Ecto neural progenitor cell (in vitro differentiated cells): ENCODE results near the gene TIAM1.

ENCODE experiments used
- DNase-seq: peaks from one replicate; pipeline ENCODE4 v3.0.0-alpha.2; 2018; ENCODE audit warnings: low spot score

Gene TIAM1

DNA sequence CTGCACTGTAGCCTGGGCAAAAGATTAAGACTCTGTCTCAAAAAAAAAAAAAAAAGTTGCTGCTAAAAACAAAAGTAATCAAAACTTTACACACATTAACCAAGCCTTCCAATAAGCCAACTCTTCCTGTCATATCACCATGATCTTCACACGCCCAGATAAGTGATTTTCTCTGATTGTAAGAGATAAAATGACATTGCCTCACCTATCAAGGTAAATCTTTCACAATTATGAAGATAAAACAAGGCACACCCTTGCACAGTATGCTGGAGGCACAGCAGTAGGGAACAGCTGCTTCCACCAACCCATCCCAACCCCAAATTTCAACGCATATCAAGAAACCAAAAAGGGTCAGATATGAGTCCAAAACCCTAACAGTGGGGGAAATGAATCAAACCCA lies 8.8 kb upstream of the TIAM1 start:
- DNase-seq = no peak

DNA sequence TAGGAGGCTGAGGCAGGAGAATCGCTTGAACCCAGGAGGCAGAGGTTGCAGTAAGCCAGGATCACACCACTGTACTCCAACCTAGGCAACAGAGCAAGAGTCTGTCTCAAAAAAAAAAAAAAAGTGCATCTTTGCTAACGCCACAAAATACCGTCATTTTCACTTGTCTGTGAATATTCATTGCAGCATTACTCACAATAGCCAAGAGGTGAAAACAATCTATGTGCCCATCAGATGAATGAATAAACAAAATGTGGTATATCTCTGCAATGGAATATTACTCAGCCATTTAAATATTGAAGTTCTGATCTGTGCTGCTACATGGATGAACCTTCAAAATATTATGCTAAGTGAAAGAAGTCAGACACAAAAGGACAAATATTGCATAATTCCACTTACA lies 7.9 kb upstream of the TIAM1 start:
- DNase-seq = no peak

- no peak for DNase-seq
Measured at GRCh38 chr21:31351438-31351837, 7.4 kb upstream of the TIAM1 start.

DNA sequence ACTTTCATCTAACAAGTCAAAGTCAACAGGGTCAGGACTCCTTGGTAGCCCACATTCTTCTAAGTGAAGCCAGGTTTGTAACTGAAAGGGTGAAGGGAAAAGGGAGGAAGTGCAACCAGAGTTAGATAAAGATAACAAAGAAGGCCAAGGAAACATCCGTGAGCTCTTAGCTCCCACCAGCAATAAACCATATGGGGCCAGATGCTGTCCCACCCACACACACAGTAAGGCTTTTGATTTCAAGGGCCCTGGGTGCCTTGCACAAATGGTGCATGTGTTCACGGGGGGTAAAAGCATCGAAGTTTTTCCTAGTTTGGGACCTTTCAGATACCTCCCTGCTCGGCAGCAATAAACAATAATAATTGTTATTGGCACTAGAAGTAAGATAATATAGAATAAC lies 5.1 kb upstream of the TIAM1 start:
- no peak for DNase-seq

DNA sequence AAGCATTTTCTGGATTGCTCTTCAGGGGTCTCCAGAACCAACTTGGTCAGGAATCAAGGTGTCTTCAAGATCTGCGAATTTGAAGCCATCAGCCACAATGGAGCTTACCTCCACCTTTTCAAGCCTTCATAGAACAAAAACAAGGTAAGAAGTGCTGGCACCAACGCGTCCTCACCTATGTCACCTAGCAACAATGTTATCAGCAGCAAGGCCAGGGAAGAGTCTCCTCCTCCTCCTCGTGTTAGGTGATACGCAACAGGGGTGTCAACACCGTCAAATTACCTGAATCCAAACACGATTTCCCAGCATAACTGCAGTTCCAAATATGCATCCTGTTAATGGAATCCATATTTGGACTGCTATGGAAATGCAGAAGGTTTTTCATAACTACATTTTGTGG lies 4.1 kb upstream of the TIAM1 start:
- DNase-seq = no peak

- no peak for DNase-seq
Measured at GRCh38 chr21:31347435-31348032, 3.5 kb upstream of the TIAM1 start.

DNA sequence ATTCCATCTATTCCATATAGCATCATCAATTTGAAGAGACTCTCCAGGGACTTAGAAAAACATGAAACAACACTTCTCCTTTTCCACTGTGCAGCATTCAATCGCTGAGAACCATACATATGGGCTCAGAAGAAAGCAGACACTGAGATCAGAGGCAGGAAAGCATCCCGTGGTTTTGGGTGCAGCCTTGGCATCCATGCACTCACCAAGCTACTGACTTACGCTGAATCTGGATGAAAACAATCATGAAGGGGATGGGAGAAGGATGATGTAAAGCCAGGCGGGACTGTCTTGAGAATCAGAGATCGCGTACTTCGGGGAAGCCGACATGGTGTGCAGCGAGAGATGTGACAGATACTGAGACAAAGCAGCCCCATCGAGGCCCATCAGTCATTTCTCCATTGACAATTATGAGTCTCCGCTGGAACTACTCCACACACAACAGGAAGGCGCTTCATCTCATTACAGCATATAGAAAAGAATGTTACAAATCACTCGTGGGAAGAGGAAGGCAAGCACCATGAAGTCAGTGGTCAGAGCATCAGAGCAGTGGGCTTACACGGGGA lies 2.3 kb upstream of the TIAM1 start:
- no peak for DNase-seq

GRCh38 chr21:31345136-31345535 lies 1.1 kb upstream of the TIAM1 start:
- DNase-seq = no peak

GRCh38 chr21:31343030-31343510 lies 991 bp downstream of the TIAM1 start:
- no peak for DNase-seq

- DNase-seq = no peak
Measured at GRCh38 chr21:31342348-31342747, 1.7 kb downstream of the TIAM1 start.

DNA sequence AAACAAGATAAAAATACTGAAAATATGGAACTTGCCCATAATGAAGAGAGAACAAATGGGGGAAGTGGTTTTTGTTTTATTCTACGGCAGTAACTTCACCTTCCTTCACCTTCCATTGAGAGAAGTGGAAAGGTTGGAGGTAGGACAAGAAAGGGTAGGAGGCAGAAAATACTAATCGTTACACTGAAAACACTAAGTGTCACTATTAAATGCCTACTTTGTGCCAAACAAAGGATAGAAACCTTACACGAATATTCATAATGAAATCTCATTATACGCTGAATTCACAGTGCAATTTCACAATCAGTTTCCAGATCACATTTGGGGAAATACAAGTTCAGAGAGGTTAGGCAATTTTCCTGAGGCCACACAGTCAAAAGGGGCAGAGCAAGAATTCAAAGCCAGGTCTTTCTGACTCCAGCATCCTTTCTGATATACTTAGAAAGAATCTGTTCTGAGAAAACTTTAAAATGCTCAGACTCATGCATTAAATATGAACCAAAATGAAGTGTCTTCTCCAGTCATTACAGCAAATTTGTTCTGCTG lies 3.0 kb downstream of the TIAM1 start:
- DNase-seq = no peak

DNA sequence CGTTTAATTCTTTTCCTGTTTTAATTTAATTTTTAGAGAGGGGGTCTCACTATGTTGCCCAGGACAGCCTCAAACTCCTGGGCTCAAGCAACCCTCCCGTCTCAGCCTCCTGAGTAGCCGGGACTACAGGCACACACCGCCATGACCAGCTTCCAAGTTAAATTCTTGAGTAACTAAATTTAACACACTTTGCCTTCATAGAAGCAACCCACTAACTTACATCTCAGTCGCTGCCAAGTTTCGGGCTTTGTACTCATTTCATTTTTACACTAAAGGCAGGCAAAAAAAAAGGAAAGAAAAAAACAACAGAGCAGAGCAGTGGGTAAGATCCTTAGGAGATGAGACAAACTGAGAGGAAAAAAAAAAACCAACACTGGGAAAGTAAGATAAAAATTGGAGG lies 3.5 kb downstream of the TIAM1 start:
- DNase-seq = no peak

GRCh38 chr21:31339721-31340120 lies 4.3 kb downstream of the TIAM1 start:
- no peak for DNase-seq

DNA sequence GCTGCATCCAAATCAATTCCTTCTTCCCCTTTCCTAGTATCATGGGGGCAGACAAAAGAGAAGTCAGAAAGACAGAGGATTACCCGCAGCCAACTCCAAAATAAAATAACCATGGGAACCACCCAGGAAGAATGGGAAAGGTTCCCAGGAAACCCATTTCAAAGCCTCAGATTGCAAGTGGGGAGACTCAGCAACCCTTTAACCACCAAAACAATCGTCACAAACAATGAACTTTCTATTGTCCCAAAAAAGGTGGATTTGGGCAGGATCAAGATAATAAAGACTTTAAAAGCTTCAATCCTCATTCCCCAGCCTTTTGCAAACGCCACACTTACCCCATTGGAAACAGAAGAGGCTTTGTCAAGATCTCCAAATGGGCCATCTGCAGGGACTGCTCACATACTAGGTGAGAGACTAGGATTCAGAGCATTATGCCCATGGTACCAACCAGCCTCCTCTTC lies 5.1 kb downstream of the TIAM1 start:
- no peak for DNase-seq

GRCh38 chr21:31337996-31338907 lies 5.8 kb downstream of the TIAM1 start:
- DNase-seq = no peak

DNA sequence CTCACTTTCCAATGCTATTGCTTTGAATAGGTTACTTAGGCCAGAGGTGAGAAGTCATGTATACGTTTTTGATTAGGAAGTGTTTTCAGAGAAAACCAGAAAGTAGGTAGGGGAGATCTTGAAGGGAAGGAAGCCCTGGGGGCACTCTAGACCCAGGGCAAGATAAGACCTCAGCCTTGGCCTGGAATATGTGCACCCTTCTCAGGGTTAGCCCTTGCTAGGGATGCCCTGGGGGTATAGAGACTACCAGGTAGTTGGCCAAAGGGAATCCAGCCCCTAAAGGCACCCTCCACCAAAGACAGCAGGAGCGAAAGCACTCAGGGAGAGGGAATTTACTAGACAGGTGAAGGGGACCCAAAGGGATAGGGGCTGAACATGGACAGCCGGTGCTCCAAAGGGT lies 7.0 kb downstream of the TIAM1 start:
- no peak for DNase-seq

GRCh38 chr21:31336739-31337040 lies 7.4 kb downstream of the TIAM1 start:
- no peak for DNase-seq

- no peak for DNase-seq
Measured at GRCh38 chr21:31335957-31336738, 7.9 kb downstream of the TIAM1 start.

GRCh38 chr21:31334648-31335121 lies 9.4 kb downstream of the TIAM1 start:
- DNase-seq = no peak

DNA sequence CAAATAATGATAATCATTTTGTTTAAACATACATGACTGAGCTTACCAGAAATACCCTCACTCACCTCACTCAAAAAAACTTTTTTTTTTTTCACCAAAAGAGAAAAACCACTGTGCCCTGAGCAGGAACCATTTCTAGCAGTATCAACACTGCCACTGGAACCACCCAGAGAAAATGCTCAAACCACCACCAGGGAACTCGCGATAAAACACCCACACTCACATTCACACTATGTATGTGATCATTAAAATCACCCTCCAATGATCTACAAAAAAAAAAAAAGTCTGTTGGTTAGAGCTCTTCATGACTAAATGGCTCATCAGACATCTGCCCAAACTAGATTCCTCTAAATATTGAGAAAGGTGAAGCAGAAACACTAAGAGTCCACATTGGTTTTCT lies 11.5 kb downstream of the TIAM1 start:
- no peak for DNase-seq

DNA sequence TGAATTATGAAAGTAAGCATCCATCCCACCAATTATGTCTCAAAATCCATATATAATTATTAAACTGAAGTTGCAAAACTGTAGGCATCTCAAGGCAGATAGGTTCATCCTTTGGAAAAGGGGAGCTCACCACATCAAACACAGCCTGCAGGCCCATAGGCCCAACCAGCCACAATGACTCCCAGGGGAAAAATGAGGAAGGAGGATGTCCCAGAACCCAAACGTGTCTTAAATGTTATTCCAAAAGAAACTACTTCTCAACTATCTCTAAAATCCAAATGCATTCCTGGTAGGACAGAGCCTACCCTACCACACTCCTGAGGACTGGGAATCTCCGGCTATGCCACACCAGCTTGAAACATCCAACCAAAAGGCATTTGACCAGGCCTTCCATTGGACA lies 12.8 kb downstream of the TIAM1 start:
- DNase-seq = no peak

- DNase-seq = no peak
Measured at GRCh38 chr21:31330144-31330483, 13.9 kb downstream of the TIAM1 start.
